Hair follicle dermal papilla cell (primary cell): ENCODE measurements around the gene OR6S1. TPM values are rescaled to one million over a fixed set of nuclear protein-coding genes. Genes with fewer than 3 reads are reported as not detected.

Experiments
- small RNA-seq: library from RNA; depleted of rRNA; stranded (forward); fragments of <200 nt; gene quantifications from one replicate; pipeline ENCODE3, GENCODE V24; 2012
- total RNA-seq: library from RNA; depleted of rRNA; stranded (reverse); fragments of >200 nt; gene quantifications from 2 replicates; pipeline ENCODE4 v1.2.3, GENCODE V29; 2012

Gene OR6S1, protein sequence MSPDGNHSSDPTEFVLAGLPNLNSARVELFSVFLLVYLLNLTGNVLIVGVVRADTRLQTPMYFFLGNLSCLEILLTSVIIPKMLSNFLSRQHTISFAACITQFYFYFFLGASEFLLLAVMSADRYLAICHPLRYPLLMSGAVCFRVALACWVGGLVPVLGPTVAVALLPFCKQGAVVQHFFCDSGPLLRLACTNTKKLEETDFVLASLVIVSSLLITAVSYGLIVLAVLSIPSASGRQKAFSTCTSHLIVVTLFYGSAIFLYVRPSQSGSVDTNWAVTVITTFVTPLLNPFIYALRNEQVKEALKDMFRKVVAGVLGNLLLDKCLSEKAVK
- total RNA-seq: not detected in 2 replicates

GRCh38 chr14:20641591-20641990, at the start of gene OR6S1:
Gene OR6S1 (minus strand): TSS chr14:20641691. CDS start chr14:20641691, 0 bp downstream.

DNA sequence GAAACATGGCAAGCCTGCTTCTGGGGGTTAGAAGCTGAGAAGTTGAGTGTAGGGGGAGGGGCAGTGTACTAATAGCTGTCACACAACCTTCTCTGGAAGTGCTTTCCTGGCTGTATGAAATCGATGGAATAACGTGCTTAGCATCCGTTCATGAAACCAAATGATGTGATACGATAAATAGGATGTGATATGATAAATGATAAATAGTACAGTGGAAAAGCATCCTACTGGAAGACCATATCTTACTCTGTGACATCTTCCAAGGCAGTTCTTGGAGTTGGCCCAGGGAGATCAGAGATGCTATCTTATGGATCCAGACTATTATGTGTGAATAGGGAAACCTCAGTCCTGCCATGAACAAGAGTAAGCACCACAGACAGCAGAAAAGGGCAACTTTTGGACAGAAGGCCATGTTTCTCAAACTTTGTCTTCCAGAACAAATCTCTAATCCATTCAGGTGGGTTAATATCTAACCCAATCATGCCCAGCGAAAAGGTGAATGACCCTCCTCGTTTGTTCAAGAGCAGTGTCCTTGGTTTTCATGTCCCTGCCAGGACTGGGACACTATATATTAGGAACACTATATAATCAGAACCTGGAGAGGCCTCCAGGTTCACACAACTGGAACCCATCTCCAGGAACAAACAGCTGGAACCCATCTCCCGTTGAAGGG, 46.8 kb upstream of the OR6S1 start, which contains the start of gene ANG:
TSS of gene ANG (plus strand) at position 598 of the 673 bp plus-strand sequence. CDS start 4,801 bp downstream, outside the sequence.

DNA sequence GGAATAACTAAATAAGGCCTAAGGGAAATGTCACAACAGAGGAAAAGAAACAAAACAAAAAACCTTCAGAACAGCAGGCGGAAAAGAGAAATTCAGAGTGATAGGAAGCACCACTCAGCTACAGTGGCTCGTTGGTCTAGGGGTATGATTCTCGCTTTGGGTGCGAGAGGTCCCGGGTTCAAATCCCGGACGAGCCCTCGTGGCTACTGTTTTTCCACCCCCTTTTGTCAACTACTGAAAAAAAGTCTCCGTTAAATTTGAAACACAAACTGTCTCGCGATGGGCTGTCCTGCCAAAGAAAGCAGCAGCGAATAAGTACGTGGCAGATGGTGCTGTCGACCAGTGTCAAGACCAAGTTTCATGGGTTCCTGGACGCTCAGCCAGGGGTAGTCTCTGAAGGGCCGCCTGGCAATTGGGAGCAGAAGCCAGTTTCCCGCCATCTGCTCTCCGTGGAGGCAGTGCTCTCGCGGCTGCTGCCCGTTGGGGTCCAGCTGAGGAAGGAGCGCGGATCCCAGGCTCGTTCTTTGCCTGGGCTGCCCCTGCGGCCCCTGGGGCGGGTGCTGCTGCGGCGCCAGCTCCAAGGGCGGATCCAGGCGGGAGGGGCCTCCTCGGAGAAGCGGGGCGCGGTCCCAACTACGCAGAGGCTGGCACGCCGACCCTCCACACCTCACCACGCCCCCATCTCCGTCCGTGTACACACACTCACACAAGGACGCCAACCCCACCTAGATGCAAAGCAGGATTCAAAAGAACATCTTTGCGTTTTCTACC, 42.6 kb upstream of the OR6S1 start, which contains the start of gene RNASE4:
TSS of gene RNASE4 (plus strand) at position 670 of the 771 bp plus-strand sequence. CDS start 14,812 bp downstream, outside the sequence.

GRCh38 chr14:20591235-20591634, 50.3 kb downstream of the OR6S1 start, which contains the start of gene RNASE12:
Gene RNASE12 (minus strand): TSS chr14:20591376. CDS start chr14:20590723, 653 bp downstream.

Small RNA genes lying within 50 kb of the gene (small RNA-seq; reads per million reads assigned to genes)
- gene RF00019: not detected

Other genes starting within 250 kb of the OR6S1 start
- gene TEP1, start 228.2 kb downstream of the OR6S1 start, total RNA-seq: 32.8 and 34.5 TPM in 2 replicates
- 0.32 and 0.49 TPM in 2 replicates for gene KLHL33, start 205.5 kb downstream of the OR6S1 start, total RNA-seq
- gene OSGEP, start 186.9 kb downstream of the OR6S1 start, total RNA-seq: 36.8 and 41.7 TPM in 2 replicates
- gene APEX1, start 186.5 kb downstream of the OR6S1 start, total RNA-seq: 81.6 and 91.2 TPM in 2 replicates
- 31.6 and 35.6 TPM in 2 replicates for gene PIP4P1, start 180.3 kb downstream of the OR6S1 start, total RNA-seq
- 9.9 and 13.4 TPM in 2 replicates for gene PNP, start 172.3 kb downstream of the OR6S1 start, total RNA-seq
- not detected in 2 replicates for gene RNASE10, start 136.2 kb downstream of the OR6S1 start, total RNA-seq
- not detected in 2 replicates for gene RNASE9, start 80.6 kb downstream of the OR6S1 start, total RNA-seq
- not detected in 2 replicates for gene RNASE11, start 53.7 kb downstream of the OR6S1 start, total RNA-seq
- gene RNASE12, start 50.3 kb downstream of the OR6S1 start, total RNA-seq: not detected in 2 replicates
- 28.3 and 31.6 TPM in 2 replicates for gene RNASE4, start 42.9 kb upstream of the OR6S1 start, total RNA-seq
- gene ANG, start 47.1 kb upstream of the OR6S1 start, total RNA-seq: 8.4 and 9.5 TPM in 2 replicates
- gene EDDM3A, start 104.2 kb upstream of the OR6S1 start, total RNA-seq: not detected in 2 replicates
- not detected in 2 replicates for gene EDDM3B, start 126.7 kb upstream of the OR6S1 start, total RNA-seq
- not detected in 2 replicates for gene RNASE6, start 139.6 kb upstream of the OR6S1 start, total RNA-seq
- not detected in 2 replicates for gene RNASE1, start 161.2 kb upstream of the OR6S1 start, total RNA-seq
- not detected in 2 replicates for gene RNASE3, start 249.7 kb upstream of the OR6S1 start, total RNA-seq